ENCODE measurements around the gene SCFD1. TPM values are rescaled to one million over a fixed set of nuclear protein-coding genes. Genes with fewer than 3 reads are reported as not detected.

Gene SCFD1
- total RNA-seq, 1 donor from 2014 or later: 38.7 TPM

GRCh38 chr14:30779210-30779609, 157.1 kb downstream of the SCFD1 start:
- Mint-ChIP-seq H3K36me3 (ENCODE audit: low read depth, unreplicated experiment) (no peaks in the 10 kb centered on the region), H3K27me3 (ENCODE audit: unreplicated experiment) (no peaks in the 10 kb centered on the region), H3K9me3 (ENCODE audit: unreplicated experiment) (no peaks in the 10 kb centered on the region), H3K4me1 (ENCODE audit: unreplicated experiment) (no peaks in the 10 kb centered on the region), H3K4me3 (ENCODE audit: unreplicated experiment) (no peak overlapping the region), H3K27ac (ENCODE audit: unreplicated experiment) (no peak overlapping the region)
- DNase-seq (ENCODE audit: low spot score): no peak
- TF ChIP-seq, protein P1, sequence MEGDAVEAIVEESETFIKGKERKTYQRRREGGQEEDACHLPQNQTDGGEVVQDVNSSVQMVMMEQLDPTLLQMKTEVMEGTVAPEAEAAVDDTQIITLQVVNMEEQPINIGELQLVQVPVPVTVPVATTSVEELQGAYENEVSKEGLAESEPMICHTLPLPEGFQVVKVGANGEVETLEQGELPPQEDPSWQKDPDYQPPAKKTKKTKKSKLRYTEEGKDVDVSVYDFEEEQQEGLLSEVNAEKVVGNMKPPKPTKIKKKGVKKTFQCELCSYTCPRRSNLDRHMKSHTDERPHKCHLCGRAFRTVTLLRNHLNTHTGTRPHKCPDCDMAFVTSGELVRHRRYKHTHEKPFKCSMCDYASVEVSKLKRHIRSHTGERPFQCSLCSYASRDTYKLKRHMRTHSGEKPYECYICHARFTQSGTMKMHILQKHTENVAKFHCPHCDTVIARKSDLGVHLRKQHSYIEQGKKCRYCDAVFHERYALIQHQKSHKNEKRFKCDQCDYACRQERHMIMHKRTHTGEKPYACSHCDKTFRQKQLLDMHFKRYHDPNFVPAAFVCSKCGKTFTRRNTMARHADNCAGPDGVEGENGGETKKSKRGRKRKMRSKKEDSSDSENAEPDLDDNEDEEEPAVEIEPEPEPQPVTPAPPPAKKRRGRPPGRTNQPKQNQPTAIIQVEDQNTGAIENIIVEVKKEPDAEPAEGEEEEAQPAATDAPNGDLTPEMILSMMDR (IDR thresholded peaks at IDR 0.05; ENCODE audit: unreplicated experiment): no peak

Other genes with a start within 250 kb of the SCFD1 start
- 23.9 TPM for gene G2E3, start 63.2 kb upstream of the SCFD1 start, total RNA-seq (ENCODE audit: unreplicated experiment)